Endothelial cell of umbilical vein (primary cell): Measurements from ENCODE around the gene PDE10A. TPM values are rescaled to one million over a fixed set of nuclear protein-coding genes. Genes with fewer than 3 reads are reported as not detected.

Experiments used
- BruUV-seq: library from RNA; stranded (reverse); fragments of 400-500 nt; replicated peaks from 2 replicates; lab custom pipeline; 2021; lab: Mats Ljungman, UMichigan
- CTCF ChIA-PET: fragments of 300-600, 350-600 bp; sonication (Branson Sonifier 250); formaldehyde crosslinking; loops from one replicate; lab custom pipeline; 2021; ENCODE audit warnings: antibody characterized with exemption, inconsistent platforms; lab: Charles Lee
- POLR2A ChIA-PET: fragments of 300-600, 350-600 bp; sonication (Branson Sonifier 250); formaldehyde crosslinking; loops from one replicate; lab custom pipeline; 2021; ENCODE audit warnings: antibody characterized with exemption, inconsistent platforms; lab: Charles Lee
- DNase-seq: peaks from one replicate; pipeline ENCODE4 v3.0.0-alpha.2; 2011; ENCODE audit warnings: low read depth, low spot score
- FAIRE-seq: peaks from 2 replicates; lab custom pipeline; 2011; peaks lifted over from hg19 to GRCh38; lab: Jason Lieb, UNC
- H2AFZ ChIP-seq: 2 replicates; pipeline ENCODE4 v1.6.0; 2012; ENCODE audit warnings: low read depth, low read length, control low read depth, inconsistent platforms
- H3K27ac ChIP-seq: 2 replicates; pipeline ENCODE4 v1.5.1; 2011; ENCODE audit warnings: low read depth, mild to moderate bottlenecking, control low read depth, low read length, moderate library complexity; ENCODE audit not compliant: insufficient read depth
- H3K27me3 ChIP-seq, 2 experiments: 2 replicates each; pipeline versions ENCODE4 v1.6.0 to v1.6.1; 2011; ENCODE audit warnings: low read length in 2 of 2, mixed read lengths in 1 of 2; ENCODE audit not compliant: control insufficient read depth in 2 of 2, insufficient read depth in 2 of 2
- H3K36me3 ChIP-seq, 2 experiments: 2 replicates in 1 of 2; 3 replicates in 1 of 2; pipeline ENCODE4 v1.5.1; 2011; ENCODE audit warnings: low read length in 2 of 2, mild to moderate bottlenecking in 1 of 2, moderate library complexity in 1 of 2; ENCODE audit not compliant: control insufficient read depth in 2 of 2, insufficient read depth in 2 of 2; ENCODE audit errors: extremely low read depth in 1 of 2
- H3K4me1 ChIP-seq: 3 replicates; pipeline ENCODE4 v1.5.1; 2011; ENCODE audit warnings: mild to moderate bottlenecking, low read length; ENCODE audit not compliant: control insufficient read depth, insufficient read depth; ENCODE audit errors: extremely low read depth
- H3K4me2 ChIP-seq: 2 replicates; pipeline ENCODE4 v1.6.1; 2011; ENCODE audit warnings: low read length, control low read depth, mixed read lengths; ENCODE audit not compliant: insufficient read depth
- H3K4me3 ChIP-seq, 3 experiments: fragments of 200-600 bp in 1 of 3; sonication (generic), shearing (Covaris generic) in 1 of 3; replicated peaks in 1 of 3; 2 replicates each; pipeline ENCODE4 v1.5.1; 2011 to 2016; ENCODE audit warnings: control low read depth in 3 of 3, low read length in 3 of 3, mild to moderate bottlenecking in 2 of 3, inconsistent platforms in 1 of 3, low read depth in 1 of 3, moderate library complexity in 1 of 3; ENCODE audit not compliant: insufficient read depth in 1 of 3
- H3K79me2 ChIP-seq: 2 replicates; pipeline ENCODE4 v1.6.0; 2012; ENCODE audit warnings: low read length, inconsistent platforms; ENCODE audit not compliant: control insufficient read depth, insufficient read depth
- H3K9ac ChIP-seq: replicated peaks from 2 replicates; pipeline ENCODE3; 2011; ENCODE audit warnings: low read length, control low read depth; ENCODE audit not compliant: insufficient read depth; ENCODE audit errors: extremely low read depth
- H3K9me1 ChIP-seq: replicated peaks from 3 replicates; pipeline ENCODE4 v1.6.0; 2011; ENCODE audit warnings: mild to moderate bottlenecking, low read length; ENCODE audit not compliant: control insufficient read depth, insufficient read depth; ENCODE audit errors: extremely low read depth
- H3K9me3 ChIP-seq: replicated peaks from 2 replicates; pipeline ENCODE4 v1.5.1; 2012; ENCODE audit warnings: low read length, inconsistent platforms; ENCODE audit not compliant: control insufficient read depth, insufficient read depth
- H4K20me1 ChIP-seq: replicated peaks from 2 replicates; pipeline ENCODE3; 2011; ENCODE audit warnings: mild to moderate bottlenecking, low read length; ENCODE audit not compliant: control insufficient read depth, insufficient read depth; ENCODE audit errors: extremely low read depth
- CTCF ChIP-seq, 2 donors: IDR thresholded peaks; 1 replicate in 1 of 2; 2 replicates in 1 of 2; pipeline ENCODE4 v1.5.1; 2011; ENCODE audit warnings: low read length in 2 of 2, mild to moderate bottlenecking in 2 of 2, moderate library complexity in 2 of 2, control low read depth in 1 of 2, inconsistent platforms in 1 of 2, low read depth in 1 of 2; ENCODE audit not compliant: insufficient read depth in 1 of 2; ENCODE audit errors: extremely low read depth in 1 of 2
- EZH2 ChIP-seq: IDR thresholded peaks from 2 replicates; pipeline ENCODE4 v1.6.1; 2012; ENCODE audit warnings: borderline replicate concordance, low read depth, mild to moderate bottlenecking, moderate library complexity, low read length, inconsistent platforms; ENCODE audit not compliant: severe bottlenecking
- FOS ChIP-seq: IDR thresholded peaks from 2 replicates; pipeline ENCODE4 v1.6.1; 2011; ENCODE audit warnings: mild to moderate bottlenecking, low read length, moderate library complexity, borderline replicate concordance; ENCODE audit not compliant: insufficient read depth
- GATA2 ChIP-seq: IDR thresholded peaks from 2 replicates; pipeline ENCODE4 v1.7.0; 2011; ENCODE audit warnings: low read depth, mild to moderate bottlenecking, moderate library complexity, mixed read lengths, low read length; ENCODE audit not compliant: insufficient read length, insufficient read depth
- JUN ChIP-seq: IDR thresholded peaks from 2 replicates; pipeline ENCODE4 v1.6.1; 2011; ENCODE audit warnings: borderline replicate concordance, low read depth; ENCODE audit not compliant: insufficient read length, insufficient read depth
- MAX ChIP-seq: IDR thresholded peaks from 2 replicates; pipeline ENCODE4 v1.6.1; 2011; ENCODE audit not compliant: insufficient read depth, insufficient read length
- MYC ChIP-seq: IDR thresholded peaks from one replicate; pipeline ENCODE4 v1.6.1; 2011; ENCODE audit warnings: mild to moderate bottlenecking, low read depth, low read length
- POLR2A ChIP-seq: IDR thresholded peaks from 2 replicates; pipeline ENCODE4 v1.6.1; 2012; ENCODE audit warnings: low read depth, mild to moderate bottlenecking, control low read depth, low read length
- POLR2AphosphoS5 ChIP-seq: IDR thresholded peaks from 2 replicates; pipeline ENCODE4 v1.6.1; 2012; ENCODE audit warnings: low read depth, mild to moderate bottlenecking, control low read depth, low read length, moderate library complexity; ENCODE audit not compliant: insufficient read depth
- dilution Hi-C: fragments of 300-500 bp; cut with MboI; formaldehyde crosslinking; loops from one replicate; pipeline ENCODE4 v1.15.0; 2019; ENCODE audit warnings: low sequenced_read_pairs; ENCODE audit not compliant: extremely low pct_ligation_motif_present
- intact Hi-C: fragments of 100-400 bp; cut with micrococcal nuclease; formaldehyde crosslinking; loops from one replicate; pipeline ENCODE4 v1.10.0; 2022
- polyA plus RNA-seq, 4 experiments: library from polyadenylated mRNA; depleted of rRNA in 3 of 4; stranded (reverse) in 3 of 4; unstranded in 1 of 4; fragments of >200 nt; gene quantifications; 2 replicates each; pipeline versions ENCODE4 v1.2.1 to v1.2.3, GENCODE V29; 2011 to 2012; ENCODE audit warnings: missing spikeins in 1 of 4
- total RNA-seq: library from RNA; stranded (reverse); gene quantifications from 2 replicates; pipeline ENCODE4 v1.2.3, GENCODE V29; 2021

PDE10A gene
- total and polyA plus RNA-seq, 2 donors (not counting 3 experiments of a cell fraction or from before 2014, with no cell fraction given) = 0.86 to 2.9 TPM

GRCh38 chr6:165519316-165519715 is 143.7 kb downstream of the PDE10A start:
- TF ChIP-seq MYC (no peak), POLR2A (no peak), GATA2 (no peak), EZH2 (no peak), MAX (no peak), POLR2AphosphoS5 (no peak), CTCF (IDR thresholded peaks at IDR 0.05; ENCODE audit: extremely low read depth in 1 of 2, insufficient read depth in 1 of 2, low read depth in 1 of 2, low read length in 2 of 2) (no peak), JUN (no peak), FOS (no peak)
- Histone ChIP-seq H3K9me1 (no peaks in the 10 kb centered on the region), H3K27me3 (no peaks in the 10 kb centered on the region), H3K4me3 (no peak overlapping the region), H4K20me1 (no peaks in the 10 kb centered on the region), H3K27ac (no peak overlapping the region), H3K36me3 (no peaks in the 10 kb centered on the region), H3K4me2 (no peak overlapping the region), H2AFZ (no peak overlapping the region), H3K9me3 (no peaks in the 10 kb centered on the region), H3K9ac (no peak overlapping the region), H3K4me1 (peaks cover 7% of the 10 kb centered on the region), H3K79me2 (no peaks in the 10 kb centered on the region)
- BruUV-seq = no TSS peak
- ChIA-PET CTCF (no interaction called here), POLR2A (no interaction called here)
- dilution Hi-C loops (no loop called here), intact Hi-C loops (no loop called here)
- FAIRE-seq (no peak), DNase-seq (no peak)
